Dendritic cell treated with granulocyte-macrophage colony-stimulating factor and Interleukin-4, amounts not matched to agents 40 ng/mL and 50 ng/mL, for 4 days (primary cell): ENCODE results near the gene PDE8B.
A peak's percentile ranks its signal among the peaks of the same experiment; 100 is the strongest.
"Not testable (repeated sequence)": the region's sequence is repeated elsewhere in the genome, so short reads cannot be mapped to it uniquely, and the experiment has no call there.

Source experiments
- H3K27ac Mint-ChIP-seq: one replicate; pipeline ENCODE4 v1.8.0; 2022; ENCODE audit warnings: mild to moderate bottlenecking, mixed read lengths
- H3K27me3 Mint-ChIP-seq: one replicate; pipeline ENCODE4 v1.8.0; 2022; ENCODE audit warnings: mild to moderate bottlenecking, mixed read lengths
- H3K36me3 Mint-ChIP-seq: one replicate; pipeline ENCODE4 v1.8.0; 2022; ENCODE audit warnings: low read depth, mixed read lengths
- H3K4me1 Mint-ChIP-seq: one replicate; pipeline ENCODE4 v1.8.0; 2022; ENCODE audit warnings: low read depth, mixed read lengths
- H3K4me3 Mint-ChIP-seq: one replicate; pipeline ENCODE4 v1.8.0; 2022; ENCODE audit warnings: mild to moderate bottlenecking, moderate library complexity, mixed read lengths
- H3K9me3 Mint-ChIP-seq: one replicate; pipeline ENCODE4 v1.8.0; 2022; ENCODE audit warnings: mixed read lengths
- intact Hi-C: fragments of 100-400 bp; cut with micrococcal nuclease; formaldehyde crosslinking; loops from one replicate; pipeline ENCODE4 v1.15.0; 2022

PDE8B gene

DNA sequence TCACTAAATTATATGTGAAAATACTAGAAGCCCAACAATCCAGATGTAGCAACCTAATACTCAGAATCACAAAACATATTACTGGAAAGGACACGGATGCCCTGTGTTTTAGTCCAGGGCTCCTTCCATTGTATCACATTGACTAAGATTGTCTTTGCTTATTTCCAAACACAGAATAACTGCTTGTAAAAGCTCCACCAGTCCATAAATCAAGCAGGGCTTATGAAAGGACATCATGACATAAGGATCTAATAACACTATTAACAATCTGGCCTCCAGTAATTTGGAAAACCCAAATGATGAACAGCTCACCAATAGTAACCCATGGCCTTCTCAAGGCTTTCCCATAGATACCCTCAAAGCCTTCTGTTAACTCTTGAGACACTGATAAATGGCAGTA, 241.9 kb downstream of the PDE8B start:
- H3K36me3 Mint-ChIP-seq, result peaks cover 76% of the 10 kb centered on the region

DNA sequence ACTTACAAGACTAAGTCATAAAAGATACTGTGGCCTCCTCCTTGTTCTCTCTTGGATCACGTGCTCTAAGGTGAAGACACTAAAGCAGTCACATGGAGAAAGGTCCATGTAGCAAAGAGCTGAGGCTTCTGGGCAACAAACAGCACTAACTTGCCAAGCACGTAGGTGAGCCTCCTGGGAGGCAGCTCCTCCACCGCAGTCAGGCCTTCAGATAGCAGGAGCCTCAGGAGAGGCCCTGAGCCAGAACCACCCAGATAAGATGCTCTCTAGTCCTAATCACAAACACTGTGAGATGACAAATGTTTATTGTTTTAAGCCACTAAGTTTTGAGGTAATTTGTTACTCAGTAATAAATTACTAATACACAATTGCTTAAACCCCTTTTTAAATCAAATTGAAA, 243.6 kb downstream of the PDE8B start:
- intact Hi-C loops, result loop anchor here (5.0 kb wide), 1 partner anchor 33 kb away; no protein-coding TSS in a partner anchor
- H3K27ac Mint-ChIP-seq, result no peak overlapping the region
- peaks cover 12% of the 10 kb centered on the region for H3K4me1 Mint-ChIP-seq
- H3K27me3 Mint-ChIP-seq, result no peaks in the 10 kb centered on the region
- no peak overlapping the region for H3K4me3 Mint-ChIP-seq
- peaks cover 64% of the 10 kb centered on the region for H3K36me3 Mint-ChIP-seq
- no peaks in the 10 kb centered on the region for H3K9me3 Mint-ChIP-seq

More for the DNA sequence above, 241.9 kb downstream of the PDE8B start:
- peaks cover 16% of the 10 kb centered on the region for H3K4me1 Mint-ChIP-seq
- no peak overlapping the region for H3K27ac Mint-ChIP-seq
- H3K4me3 Mint-ChIP-seq, result no peak overlapping the region
- H3K27me3 Mint-ChIP-seq, result no peaks in the 10 kb centered on the region
- H3K9me3 Mint-ChIP-seq, result peaks cover 4% of the 10 kb centered on the region
- intact Hi-C loops, result loop anchor here (5.0 kb wide), 1 partner anchor 35 kb away; no protein-coding TSS in a partner anchor

DNA sequence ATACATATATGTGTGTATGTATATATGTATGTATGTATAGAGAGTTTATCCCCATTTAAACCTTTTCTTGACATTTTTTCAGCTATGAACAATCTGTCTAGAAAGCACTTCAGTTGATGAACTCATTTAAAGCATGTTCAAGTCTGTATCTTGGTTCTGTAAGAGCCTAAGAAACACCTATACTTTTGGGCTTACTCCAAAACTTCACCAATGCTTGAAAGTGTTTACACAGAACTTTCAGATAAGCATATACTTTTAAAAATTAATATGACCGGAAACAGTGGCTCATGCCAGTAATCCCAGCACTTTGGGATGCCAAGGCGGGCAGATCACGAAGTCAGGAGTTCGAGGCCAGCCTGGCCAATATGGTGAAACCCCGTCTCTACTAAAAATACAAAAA, 250.8 kb downstream of the PDE8B start:
- Mint-ChIP-seq H3K4me3 (no peak overlapping the region), H3K27me3 (no peaks in the 10 kb centered on the region), H3K27ac (no peak overlapping the region), H3K9me3 (no peaks in the 10 kb centered on the region), H3K36me3 (peaks cover 20% of the 10 kb centered on the region), H3K4me1 (peaks cover 17% of the 10 kb centered on the region)
- intact Hi-C loops, result no loop called here

DNA sequence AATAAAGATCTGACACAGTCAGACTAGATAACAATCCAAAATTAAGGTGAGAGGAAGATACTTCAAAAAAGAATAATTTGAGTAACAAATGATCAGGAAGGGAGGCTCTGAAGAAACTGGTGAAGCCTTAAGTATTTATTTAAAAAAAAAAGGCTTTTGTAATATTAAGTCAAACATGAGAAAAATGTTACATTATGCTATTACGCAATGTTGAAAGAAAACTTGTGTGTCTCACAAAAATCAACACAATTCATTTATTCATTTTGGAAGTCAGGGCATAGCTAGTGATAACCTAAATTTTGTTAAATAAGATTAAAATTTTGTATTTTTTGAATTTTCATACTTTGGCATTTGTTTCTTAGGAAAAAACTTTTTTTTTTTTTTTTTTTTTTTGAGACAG, 253.4 kb downstream of the PDE8B start:
- peaks cover 19% of the 10 kb centered on the region for H3K36me3 Mint-ChIP-seq
- no peak overlapping the region for H3K4me3 Mint-ChIP-seq
- H3K4me1 Mint-ChIP-seq, result peaks cover 17% of the 10 kb centered on the region
- H3K27me3 Mint-ChIP-seq, result no peaks in the 10 kb centered on the region
- intact Hi-C loops, result no loop called here
- H3K9me3 Mint-ChIP-seq, result no peaks in the 10 kb centered on the region
- peak overlapping the region; percentile 34 for H3K27ac Mint-ChIP-seq

DNA sequence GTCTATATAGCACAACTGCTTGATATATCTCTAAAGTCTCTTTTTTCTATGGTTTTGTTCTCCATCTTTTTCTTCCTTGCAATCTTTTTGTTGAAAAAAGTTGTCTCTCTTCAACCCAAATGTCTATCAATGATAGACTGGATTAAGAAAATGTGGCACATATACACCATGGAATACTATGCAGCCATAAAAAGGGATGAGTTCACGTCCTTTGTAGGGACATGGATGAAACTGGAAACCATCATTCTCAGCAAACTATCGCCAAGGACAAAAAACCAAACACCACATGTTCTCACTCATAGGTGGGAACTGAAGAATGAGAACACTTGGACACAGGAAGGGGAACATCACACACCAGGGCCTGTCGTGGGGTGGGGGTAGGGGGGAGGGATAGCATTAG, 258.4 kb downstream of the PDE8B start:
- intact Hi-C loops, H3K4me3 Mint-ChIP-seq, H3K27me3 Mint-ChIP-seq, H3K9me3 Mint-ChIP-seq, H3K27ac Mint-ChIP-seq: not testable (repeated sequence)
- H3K36me3 Mint-ChIP-seq, result peaks cover 41% of the 10 kb centered on the region
- H3K4me1 Mint-ChIP-seq, result peaks cover 32% of the 10 kb centered on the region

DNA sequence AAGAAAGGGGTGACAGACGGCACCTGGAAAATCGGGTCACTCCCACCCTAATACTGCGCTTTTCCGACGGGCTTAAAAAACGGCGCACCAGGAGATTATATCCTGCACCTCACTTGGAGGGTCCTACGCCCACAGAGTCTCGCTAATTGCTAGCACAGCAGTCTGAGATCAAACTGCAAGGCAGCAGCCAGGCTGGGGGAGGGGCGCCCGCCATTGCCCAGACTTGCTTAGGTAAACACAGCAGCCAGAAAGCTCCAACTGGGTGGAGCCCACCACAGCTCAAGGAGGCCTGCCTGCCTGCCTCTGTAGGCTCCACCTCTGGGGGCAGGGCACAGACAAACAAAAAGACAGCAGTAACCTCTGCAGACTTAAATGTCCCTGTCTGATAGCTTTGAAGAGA, 264.6 kb downstream of the PDE8B start:
- Mint-ChIP-seq H3K36me3 (peaks cover 44% of the 10 kb centered on the region), H3K9me3 (peaks cover 13% of the 10 kb centered on the region), H3K4me1 (peaks cover 29% of the 10 kb centered on the region)
- H3K27me3 Mint-ChIP-seq, H3K27ac Mint-ChIP-seq, H3K4me3 Mint-ChIP-seq, intact Hi-C loops: not testable (repeated sequence)
